ENCODE data around the gene GAS2L2.

The GAS2L2 gene

GRCh38 chr17:35780950-35781349 is 27.9 kb upstream of the GAS2L2 start:
- TF ChIP-seq CTCF (IDR thresholded peaks at IDR 0.05): no peak

GRCh38 chr17:35778641-35779196 is 25.7 kb upstream of the GAS2L2 start:
- TF ChIP-seq CTCF (IDR thresholded peaks at IDR 0.05): no peak

- no peak for TF ChIP-seq CTCF (IDR thresholded peaks at IDR 0.05)
Observed at GRCh38 chr17:35775583-35775982, 22.5 kb upstream of the GAS2L2 start.

- TF ChIP-seq CTCF (IDR thresholded peaks at IDR 0.05): no peak
Observed at GRCh38 chr17:35775039-35775438, 22.0 kb upstream of the GAS2L2 start.

GRCh38 chr17:35774499-35774898 is 21.5 kb upstream of the GAS2L2 start:
- no peak for TF ChIP-seq CTCF (IDR thresholded peaks at IDR 0.05)

GRCh38 chr17:35773679-35774425 is 20.8 kb upstream of the GAS2L2 start:
- no peak for TF ChIP-seq CTCF (IDR thresholded peaks at IDR 0.05)

GRCh38 chr17:35773129-35773528 is 20.1 kb upstream of the GAS2L2 start:
- TF ChIP-seq CTCF (IDR thresholded peaks at IDR 0.05): no peak
